Measurements from ENCODE around the gene PACSIN1. TPM values are rescaled to one million over a fixed set of nuclear protein-coding genes. Genes with fewer than 3 reads are reported as not detected.

The PACSIN1 gene
- total and polyA plus RNA-seq, 2 of the 4 experiments (the other 2 are of a cell fraction): 0.02 TPM; not detected in 1

- ChIA-PET CTCF (interaction anchor here (0.6 to 1.2 kb wide), 3 partner anchors 9 to 69 kb away, joined by 3 read pairs; no protein-coding TSS in a partner anchor), POLR2A (ENCODE audit: unreplicated experiment) (no interaction called here)
- Histone ChIP-seq H3K9me1 (ENCODE audit: insufficient read depth, low read length) (no peaks in the 10 kb centered on the region), H2BK120ac (ENCODE audit: low read depth, low read length) (no peak overlapping the region), H3K79me1 (ENCODE audit: low read depth in 1 of 2, low read length in 2 of 2) (no peaks in the 10 kb centered on the region), H3K9ac (ENCODE audit: low read depth, low read length) (no peak overlapping the region), H3K36me3 (ENCODE audit: control insufficient read depth, insufficient read depth, low read length) (no peaks in the 10 kb centered on the region), H2BK5ac (ENCODE audit: low read depth, low read length, poor library complexity, severe bottlenecking) (no peak overlapping the region), H3K14ac (replicated peaks; ENCODE audit: low read depth, low read length) (no peak overlapping the region), H3K9me3 (ENCODE audit: control insufficient read depth, insufficient read depth, low read length) (no peaks in the 10 kb centered on the region), H4K91ac (ENCODE audit: insufficient read depth, low read depth, low read length) (no peak overlapping the region), H3K27me3 (ENCODE audit: control insufficient read depth, insufficient read depth, low read length) (peaks cover 9% of the 10 kb centered on the region), H4K8ac (ENCODE audit: low read depth in 2 of 2, low read length in 2 of 2) (no peak overlapping the region), H2AK9ac (replicated peaks; ENCODE audit: low read depth, low read length, poor library complexity) (no peak overlapping the region), H2AK5ac (ENCODE audit: low read depth, low read length) (no peak overlapping the region), H4K20me1 (ENCODE audit: insufficient read depth, low read length) (no peaks in the 10 kb centered on the region), H3K27ac (ENCODE audit: insufficient read depth, low read length) (no peak overlapping the region), H2AFZ (replicated peaks; ENCODE audit: low read length, poor library complexity) (no peak overlapping the region), H3K56ac (ENCODE audit: extremely low read depth, insufficient read depth, low read length) (no peak overlapping the region), H3K4me3 (ENCODE audit: insufficient read depth, low read depth, low read length) (no peak overlapping the region), H3K4ac (ENCODE audit: low read depth, low read length) (no peak overlapping the region), H2BK15ac (ENCODE audit: low read depth, low read length) (no peak overlapping the region), H3K4me2 (ENCODE audit: low read depth, low read length) (no peak overlapping the region), H3K4me1 (ENCODE audit: control insufficient read depth, insufficient read depth, low read length) (peaks cover 2% of the 10 kb centered on the region; the same call in 1 of the 2 replicates), H3K18ac (ENCODE audit: low read depth, low read length) (no peak overlapping the region), H2BK20ac (ENCODE audit: low read depth, low read length) (no peak overlapping the region), H3K23ac (ENCODE audit: low read depth, low read length) (no peak overlapping the region), H4K5ac (ENCODE audit: low read depth, low read length) (no peak overlapping the region)
- intact Hi-C loops (cut with micrococcal nuclease): no loop called here
- BruUV-seq (replicated peaks): no TSS peak
- no peak for TF ChIP-seq MAZ (IDR thresholded peaks at IDR 0.05; ENCODE audit: borderline replicate concordance, low read depth, low read length)
- no peak for TF ChIP-seq USF2 (IDR thresholded peaks at IDR 0.05; ENCODE audit: low read depth, low read length)
- no peak for TF ChIP-seq RCOR1 (IDR thresholded peaks at IDR 0.05; ENCODE audit: insufficient replicate concordance, low read length)
- no peak for TF ChIP-seq SMC3 (IDR thresholded peaks at IDR 0.05; ENCODE audit: low read depth, low read length)
- TF ChIP-seq CTCF (conservative IDR thresholded peaks at IDR 0.05; ENCODE audit: low read depth, low read length): no peak
- no peak for TF ChIP-seq POLR2A (IDR thresholded peaks at IDR 0.05; ENCODE audit: low read depth, low read length)
- no peak for TF ChIP-seq ELK1 (IDR thresholded peaks at IDR 0.05; ENCODE audit: borderline replicate concordance, low read depth, low read length)
- no peak for TF ChIP-seq CHD1 (IDR thresholded peaks at IDR 0.05; ENCODE audit: low read depth, low read length)
- no peak for TF ChIP-seq MAFK (IDR thresholded peaks at IDR 0.05; ENCODE audit: low read depth, low read length)
- peak; percentile 47; the same call in 1 of the 2 replicates for ATAC-seq (ENCODE audit: low read depth)
- WGBS, 2 experiments (ENCODE audit: extremely low coverage in 2 of 2, insufficient read length in 1 of 2): 100% methylated on average over 1 of the region's 3 CpGs; no CpG with 5 or more reads in 1 of the 2 experiments
- DNase-seq: no peak
- dilution Hi-C loops (cut with HindIII; ENCODE audit: low sequenced_read_pairs, unreplicated experiment): no loop called here
- in situ Hi-C loops (cut with MboI; ENCODE audit: low sequenced_read_pairs): no loop called here
Observed at GRCh38 chr6:34494973-34495372, 29.1 kb downstream of the PACSIN1 start.
